Activated CD4-positive, alpha-beta T cell treated with anti-CD3 and anti-CD28 coated beads, Interleukin-2, amount 50 U/mL, for 16 hours (primary cell): ENCODE measurements around the gene ITFG2.

Experiments used
- DNase-seq: peaks from one replicate; pipeline ENCODE4 v3.0.0-alpha.2; 2020

ITFG2 gene

GRCh38 chr12:2795291-2796186 is 16.9 kb upstream of the ITFG2 start:
- peak; percentile 66 for DNase-seq

DNA sequence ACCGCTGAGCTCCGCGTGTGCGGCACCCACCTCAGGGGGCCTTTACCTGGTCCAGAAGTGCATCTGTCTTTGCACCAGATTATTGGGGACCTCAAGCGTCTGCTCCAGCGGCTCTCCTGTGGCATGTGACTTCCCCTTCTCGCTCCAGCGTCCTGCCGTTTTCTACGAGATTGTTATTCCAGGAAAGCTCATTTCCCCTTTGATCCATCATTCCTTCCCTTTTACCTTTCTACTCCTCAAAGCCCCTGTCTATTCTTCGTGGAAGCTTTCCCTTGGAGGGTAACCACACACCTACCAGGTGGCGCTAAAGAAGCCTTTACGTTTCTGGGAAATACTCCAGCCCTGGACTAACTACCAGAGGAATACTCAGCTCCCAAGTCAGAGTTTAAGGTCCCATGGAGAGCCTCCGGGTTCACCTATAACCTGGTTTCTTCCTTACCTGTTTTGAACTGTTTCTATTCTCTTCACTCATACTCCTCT is 16.2 kb upstream of the ITFG2 start:
- no peak for DNase-seq

- no peak for DNase-seq
Observed at GRCh38 chr12:2797721-2798418, 14.6 kb upstream of the ITFG2 start.

DNA sequence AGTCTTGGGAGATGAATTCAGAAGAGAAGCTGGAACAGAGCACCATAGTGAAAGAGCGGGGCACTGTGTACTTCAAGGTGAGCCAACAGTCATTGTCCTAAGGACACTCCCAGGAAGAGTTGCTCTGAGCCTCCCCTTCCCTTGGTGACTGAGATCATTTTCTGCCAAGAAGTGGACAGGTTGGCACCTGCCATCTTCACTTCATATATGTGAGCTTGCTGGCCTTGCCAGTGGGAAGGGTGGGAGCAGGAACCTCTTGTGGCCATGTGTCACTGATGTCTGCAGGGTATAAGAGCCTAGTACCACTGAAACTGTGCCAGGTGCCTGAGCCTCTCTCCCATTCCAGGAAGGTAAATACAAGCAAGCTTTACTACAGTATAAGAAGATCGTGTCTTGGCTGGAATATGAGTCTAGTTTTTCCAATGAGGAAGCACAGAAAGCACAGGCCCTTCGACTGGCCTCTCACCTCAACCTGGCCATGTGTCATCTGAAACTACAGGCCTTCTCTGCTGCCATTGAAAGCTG is 12.4 kb upstream of the ITFG2 start:
- DNase-seq: no peak

DNA sequence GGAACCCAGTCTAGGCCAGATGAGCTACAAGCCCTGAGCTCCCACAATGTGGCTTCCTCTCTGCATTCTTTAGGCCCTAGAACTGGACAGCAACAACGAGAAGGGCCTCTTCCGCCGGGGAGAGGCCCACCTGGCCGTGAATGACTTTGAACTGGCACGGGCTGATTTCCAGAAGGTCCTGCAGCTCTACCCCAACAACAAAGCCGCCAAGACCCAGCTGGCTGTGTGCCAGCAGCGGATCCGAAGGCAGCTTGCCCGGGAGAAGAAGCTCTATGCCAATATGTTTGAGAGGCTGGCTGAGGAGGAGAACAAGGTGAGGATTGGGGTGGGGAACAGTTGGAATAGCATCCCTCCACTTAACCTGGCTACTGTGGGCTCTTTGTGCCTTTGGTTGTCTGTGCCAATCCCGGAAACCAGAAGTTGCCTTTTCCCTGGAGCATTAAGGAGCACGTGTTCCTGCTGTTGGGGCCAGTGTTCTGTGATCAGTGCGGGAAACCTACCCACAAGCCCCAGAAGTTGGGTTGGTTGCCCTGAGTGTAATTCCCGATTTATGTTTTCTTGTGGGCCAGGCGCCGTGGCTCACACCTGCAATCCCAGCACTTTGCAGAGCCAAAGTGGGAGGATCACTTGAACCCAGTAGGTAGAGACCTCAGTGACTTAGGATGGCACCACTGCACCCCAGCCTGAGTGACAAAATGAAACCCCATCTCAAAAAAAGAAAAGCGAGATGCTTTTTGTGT is 11.3 kb upstream of the ITFG2 start:
- no peak for DNase-seq

- no peak for DNase-seq
Observed at GRCh38 chr12:2803635-2804392, 8.7 kb upstream of the ITFG2 start.

GRCh38 chr12:2804393-2805142 is 7.9 kb upstream of the ITFG2 start:
- DNase-seq: no peak

GRCh38 chr12:2805143-2805520 is 7.3 kb upstream of the ITFG2 start:
- no peak for DNase-seq

DNA sequence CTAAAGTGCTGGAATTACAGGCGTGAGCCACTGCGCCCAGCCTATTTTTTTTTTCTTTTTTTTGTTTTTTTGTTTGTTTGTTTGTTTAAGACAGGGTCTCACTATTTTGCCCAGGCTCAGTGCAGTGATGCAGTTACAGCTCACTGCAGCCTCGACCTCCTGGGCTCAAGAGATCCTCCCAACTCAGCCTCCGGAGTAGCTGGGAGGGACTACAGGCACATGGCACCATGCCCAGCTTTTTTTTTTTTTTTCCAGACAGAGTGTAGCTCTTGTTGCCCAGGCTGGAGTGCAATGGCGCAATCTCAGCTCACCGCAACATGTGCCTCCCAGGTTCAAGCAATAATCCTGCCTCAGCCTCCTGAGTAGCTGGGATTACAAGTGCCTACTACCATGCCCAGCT is 5.8 kb upstream of the ITFG2 start:
- DNase-seq: no peak

- no peak for DNase-seq
Observed at GRCh38 chr12:2811801-2812200, 667 bp upstream of the ITFG2 start.

DNA sequence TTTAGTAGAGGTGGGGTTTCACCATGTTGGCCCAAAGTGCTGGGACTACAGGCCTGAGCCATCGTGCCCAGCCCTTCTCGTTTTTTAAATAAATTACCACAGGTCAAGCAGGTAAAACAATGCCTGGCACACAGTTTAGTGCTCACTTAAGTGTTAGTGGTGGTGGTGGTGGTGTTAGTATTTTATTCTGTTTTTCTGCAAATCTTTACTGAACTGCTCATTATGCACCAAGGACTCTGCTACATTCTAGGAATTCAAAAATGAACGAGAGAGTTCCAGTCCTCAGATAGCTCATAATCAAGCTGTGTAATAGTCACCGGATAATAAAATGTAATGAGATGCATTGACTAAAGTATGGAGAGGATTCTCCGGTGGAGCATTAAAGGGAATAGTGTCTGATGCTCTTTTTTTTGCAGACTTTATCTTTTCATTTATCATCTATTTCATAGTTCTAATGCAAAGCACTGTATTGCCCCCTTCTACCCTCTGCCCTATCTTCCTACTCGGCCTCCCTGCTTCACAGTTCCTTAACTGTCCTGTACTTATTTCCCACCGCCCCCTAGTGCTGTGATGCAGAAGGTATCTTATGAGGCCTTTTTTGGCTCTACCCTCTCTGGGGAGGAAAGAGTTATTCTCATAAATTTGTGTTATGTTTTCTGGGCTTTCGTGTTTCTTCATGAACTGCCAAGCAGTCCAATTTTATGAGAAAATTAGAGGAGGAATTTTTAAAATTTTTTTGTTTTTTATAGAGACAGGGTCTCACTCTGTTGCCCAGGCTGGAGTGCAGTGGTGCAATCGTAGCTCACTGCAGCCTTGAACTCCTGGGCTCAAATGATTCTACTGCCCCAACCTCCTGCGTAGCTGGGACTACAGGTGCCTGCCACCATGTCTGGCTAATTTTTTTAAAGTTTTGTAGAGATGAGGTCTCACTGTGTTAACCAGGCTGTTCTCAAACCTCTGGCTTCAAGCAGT is 1.0 kb downstream of the ITFG2 start:
- DNase-seq: peak; percentile 73

GRCh38 chr12:2819810-2820209 is 7.3 kb downstream of the ITFG2 start:
- DNase-seq: no peak

DNA sequence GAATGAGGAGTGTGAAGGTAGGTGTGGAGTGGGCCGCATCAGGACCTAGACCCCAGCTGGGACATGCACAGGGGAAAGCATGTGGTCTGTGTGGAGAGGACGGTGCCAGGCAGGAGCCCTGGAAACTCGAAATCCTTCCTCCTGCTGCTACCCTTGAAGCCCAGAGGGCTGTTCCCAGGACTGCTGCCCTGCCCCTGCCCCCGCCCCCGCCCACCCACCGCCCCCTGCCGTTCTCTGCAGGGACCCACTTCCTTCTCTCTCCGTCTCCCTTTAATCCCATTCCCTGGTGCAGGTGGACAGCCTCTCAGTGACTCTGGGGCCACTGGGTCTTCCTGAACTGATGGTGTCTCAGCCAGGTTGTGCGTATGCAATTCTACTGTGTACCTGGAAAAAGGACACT is 8.0 kb downstream of the ITFG2 start:
- no peak for DNase-seq

- DNase-seq: no peak
Observed at GRCh38 chr12:2823483-2823882, 11.0 kb downstream of the ITFG2 start.

DNA sequence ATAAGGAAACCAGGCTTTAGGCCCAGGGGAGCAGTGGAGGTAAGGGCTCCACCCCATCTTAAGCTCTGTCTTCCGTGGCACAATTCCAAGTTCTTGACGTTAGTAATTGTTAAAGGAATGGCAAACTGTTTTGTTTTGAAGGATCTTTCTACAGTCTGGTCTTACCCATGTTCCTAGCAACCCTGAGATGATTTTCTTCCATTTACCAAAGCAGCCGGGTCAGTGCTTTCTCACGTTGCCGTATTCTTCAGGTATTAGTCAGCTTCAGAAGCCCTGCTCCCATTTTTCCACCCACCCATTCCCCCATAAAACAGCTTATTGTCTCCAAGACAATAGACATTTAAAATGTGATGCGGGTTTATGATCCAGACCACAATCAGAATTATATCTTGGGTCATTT is 12.1 kb downstream of the ITFG2 start:
- DNase-seq: no peak

DNA sequence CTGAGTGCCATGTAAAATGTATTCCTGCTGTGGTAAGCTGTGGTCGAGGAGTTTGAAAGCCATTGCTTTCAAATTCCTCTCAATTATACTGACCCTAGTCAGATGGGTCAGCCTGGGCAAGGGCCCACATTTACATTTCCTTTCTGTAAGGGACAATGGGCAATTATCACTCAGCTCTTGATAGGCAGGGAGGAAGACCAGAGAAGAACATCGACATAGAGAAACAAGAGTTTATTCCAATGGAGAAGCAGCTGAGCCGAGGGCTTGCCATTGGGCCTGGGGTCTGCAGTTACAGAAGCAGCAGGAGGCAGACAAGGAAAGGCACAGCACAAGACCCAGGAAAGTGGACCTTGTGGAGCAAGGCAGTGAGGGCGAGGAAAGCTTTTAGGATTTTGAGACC is 12.7 kb downstream of the ITFG2 start:
- DNase-seq: no peak

DNA sequence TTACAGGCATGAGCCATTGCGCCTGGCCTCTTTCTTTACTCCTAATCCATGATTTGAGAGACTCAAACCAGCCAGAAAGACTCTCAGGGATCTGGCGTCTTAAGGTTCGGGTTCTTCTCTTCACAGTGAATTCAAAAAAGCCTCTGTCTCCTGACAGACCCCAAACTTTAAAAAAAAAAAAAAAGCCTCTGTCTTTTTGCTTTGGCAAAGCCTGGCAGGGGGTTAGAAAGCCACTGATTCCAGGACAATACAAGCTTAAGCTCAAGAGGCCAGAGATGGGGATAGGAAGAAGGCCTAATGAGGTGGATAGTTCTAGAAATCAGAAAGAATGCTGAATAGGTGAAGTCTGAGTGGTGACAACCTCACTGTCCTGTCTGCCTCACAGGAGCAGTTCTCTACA is 13.6 kb downstream of the ITFG2 start:
- DNase-seq: no peak

- DNase-seq: no peak
Observed at GRCh38 chr12:2826721-2827515, 14.4 kb downstream of the ITFG2 start.

- DNase-seq: no peak
Observed at GRCh38 chr12:2829275-2829674, 16.8 kb downstream of the ITFG2 start.
